IMR-90 (cell line): Measurements from ENCODE around the gene MLANA. TPM values are rescaled to one million over a fixed set of nuclear protein-coding genes. Genes with fewer than 3 reads are reported as not detected.

Source experiments
- ATAC-seq: fragments of 200-7000 bp; cut with Tn5 transposase; 2 replicates; pipeline ENCODE4 v1.9.1; 2020; ENCODE audit warnings: low read depth, mild to moderate bottlenecking, moderate library complexity
- BruUV-seq: library from RNA; stranded (reverse); fragments of 400-500 nt; replicated peaks from 2 replicates; lab custom pipeline; 2021; lab: Mats Ljungman, UMichigan
- CTCF ChIA-PET: fragments of 300-600 bp; formaldehyde crosslinking; extraction: SDS; loops from one replicate; lab custom pipeline; 2021; ENCODE audit warnings: antibody characterized with exemption; lab: Yijun Ruan, JAX
- POLR2A ChIA-PET: fragments of 300-600 bp; sonication (Branson Sonifier 250); formaldehyde crosslinking; loops from one replicate; lab custom pipeline; 2022; ENCODE audit warnings: antibody characterized with exemption; ENCODE audit not compliant: unreplicated experiment; lab: Charles Lee
- DNase-seq: peaks from one replicate; pipeline ENCODE4 v3.0.0; 2013
- H2AFZ ChIP-seq: replicated peaks from 2 replicates; pipeline ENCODE3; 2013; ENCODE audit warnings: low read length, mild to moderate bottlenecking; ENCODE audit not compliant: poor library complexity
- H2AK5ac ChIP-seq: 2 replicates; pipeline ENCODE4 v1.6.1; 2013; ENCODE audit warnings: low read depth, low read length, inconsistent platforms
- H2AK9ac ChIP-seq: replicated peaks from 2 replicates; pipeline ENCODE3; 2013; ENCODE audit warnings: mild to moderate bottlenecking, low read depth, low read length, moderate library complexity; ENCODE audit not compliant: poor library complexity
- H2BK120ac ChIP-seq: 2 replicates; pipeline ENCODE4 v1.6.1; 2013; ENCODE audit warnings: low read depth, low read length, inconsistent platforms
- H2BK15ac ChIP-seq: 3 replicates; pipeline ENCODE4 v1.6.1; 2013; ENCODE audit warnings: low read depth, low read length, inconsistent platforms
- H2BK20ac ChIP-seq: 2 replicates; pipeline ENCODE4 v1.6.1; 2013; ENCODE audit warnings: low read depth, mild to moderate bottlenecking, inconsistent platforms, low read length, moderate library complexity
- H2BK5ac ChIP-seq: 2 replicates; pipeline ENCODE4 v1.6.1; 2013; ENCODE audit warnings: mild to moderate bottlenecking, low read depth, low read length, inconsistent platforms; ENCODE audit not compliant: poor library complexity, severe bottlenecking
- H3K14ac ChIP-seq: replicated peaks from 2 replicates; pipeline ENCODE4 v1.6.1; 2013; ENCODE audit warnings: low read depth, low read length, inconsistent platforms
- H3K18ac ChIP-seq: 2 replicates; pipeline ENCODE4 v1.6.1; 2013; ENCODE audit warnings: low read depth, low read length, control low read depth
- H3K23ac ChIP-seq: 2 replicates; pipeline ENCODE4 v1.6.1; 2013; ENCODE audit warnings: low read depth, low read length, inconsistent platforms
- H3K27ac ChIP-seq: 2 replicates; pipeline ENCODE4 v1.5.1; 2013; ENCODE audit warnings: mild to moderate bottlenecking, control low read depth, low read length; ENCODE audit not compliant: insufficient read depth
- H3K27me3 ChIP-seq: 2 replicates; pipeline ENCODE4 v1.6.1; 2013; ENCODE audit warnings: low read length; ENCODE audit not compliant: control insufficient read depth, insufficient read depth
- H3K36me3 ChIP-seq: 2 replicates; pipeline ENCODE4 v1.6.1; 2013; ENCODE audit warnings: low read length, mixed read lengths; ENCODE audit not compliant: control insufficient read depth, insufficient read depth
- H3K4ac ChIP-seq: 2 replicates; pipeline ENCODE4 v1.6.1; 2013; ENCODE audit warnings: low read depth, low read length, inconsistent platforms
- H3K4me1 ChIP-seq: 2 replicates; pipeline ENCODE4 v1.6.1; 2013; ENCODE audit warnings: low read length, mixed read lengths; ENCODE audit not compliant: control insufficient read depth, insufficient read depth
- H3K4me2 ChIP-seq: 2 replicates; pipeline ENCODE4 v1.6.1; 2013; ENCODE audit warnings: low read depth, mild to moderate bottlenecking, control low read depth, low read length, moderate library complexity
- H3K4me3 ChIP-seq: 2 replicates; pipeline ENCODE4 v1.5.1; 2013; ENCODE audit warnings: low read depth, mild to moderate bottlenecking, control low read depth, low read length, moderate library complexity; ENCODE audit not compliant: insufficient read depth
- H3K56ac ChIP-seq: 2 replicates; pipeline ENCODE4 v1.6.1; 2013; ENCODE audit warnings: low read length, inconsistent platforms; ENCODE audit not compliant: insufficient read depth; ENCODE audit errors: extremely low read depth
- H3K79me1 ChIP-seq, 2 experiments: 2 replicates each; pipeline ENCODE4 v1.6.1; 2013; ENCODE audit warnings: low read length in 2 of 2, inconsistent platforms in 1 of 2, low read depth in 1 of 2
- H3K9ac ChIP-seq: 2 replicates; pipeline ENCODE4 v1.6.1; 2013; ENCODE audit warnings: low read depth, low read length, control low read depth
- H3K9me1 ChIP-seq: 2 replicates; pipeline ENCODE4 v1.6.1; 2013; ENCODE audit warnings: low read length, inconsistent platforms; ENCODE audit not compliant: insufficient read depth
- H3K9me3 ChIP-seq: 2 replicates; pipeline ENCODE4 v1.6.1; 2013; ENCODE audit warnings: low read length; ENCODE audit not compliant: control insufficient read depth, insufficient read depth
- H4K20me1 ChIP-seq: 2 replicates; pipeline ENCODE4 v1.6.1; 2013; ENCODE audit warnings: low read length, inconsistent platforms; ENCODE audit not compliant: insufficient read depth
- H4K5ac ChIP-seq: 2 replicates; pipeline ENCODE4 v1.6.1; 2013; ENCODE audit warnings: mild to moderate bottlenecking, low read depth, low read length, control low read depth
- H4K8ac ChIP-seq, 2 experiments: 2 replicates each; pipeline ENCODE4 v1.6.1; 2013; ENCODE audit warnings: low read depth in 2 of 2, low read length in 2 of 2, control low read depth in 1 of 2, inconsistent platforms in 1 of 2
- H4K91ac ChIP-seq: 2 replicates; pipeline ENCODE4 v1.6.1; 2013; ENCODE audit warnings: low read depth, low read length, inconsistent platforms; ENCODE audit not compliant: insufficient read depth
- CEBPB ChIP-seq: IDR thresholded peaks from 2 replicates; pipeline ENCODE4 v1.6.1; 2012; ENCODE audit warnings: low read depth, low read length, improper control_type of control experiment
- MAZ ChIP-seq: IDR thresholded peaks from 2 replicates; pipeline ENCODE4 v1.6.1; 2012; ENCODE audit warnings: low read depth, mild to moderate bottlenecking, low read length, improper control_type of control experiment, moderate library complexity, borderline replicate concordance
- WGBS, 2 experiments: methylation state at CpG; one replicate each; pipeline versions ENCODE4 v1.1.5 to v1.1.7; 2013; ENCODE audit warnings: missing lambda C conversion rate in 2 of 2; ENCODE audit not compliant: insufficient read length in 1 of 2; ENCODE audit errors: extremely low coverage in 2 of 2; 5-methylcytosine and 5-hydroxymethylcytosine counted together
- dilution Hi-C: fragments of 300-500 bp; cut with HindIII; formaldehyde crosslinking; loops from one replicate; pipeline ENCODE4 v1.14.3; 2018; ENCODE audit warnings: low sequenced_read_pairs; ENCODE audit not compliant: unreplicated experiment
- in situ Hi-C: fragments of 300-500 bp; cut with MboI; formaldehyde crosslinking; loops from 3 replicates; pipeline ENCODE4 v1.14.3; 2019; ENCODE audit warnings: low sequenced_read_pairs, inconsistent platforms, mixed read lengths
- intact Hi-C: fragments of 100-400 bp; cut with micrococcal nuclease; formaldehyde crosslinking; loops from 2 replicates; pipeline ENCODE4 v1.10.0; 2022
- polyA plus RNA-seq, 3 experiments: library from polyadenylated mRNA; depleted of rRNA; stranded (reverse); fragments of >200 nt; gene quantifications; 2 replicates each; pipeline ENCODE4 v1.2.3, GENCODE V29; 2012; ENCODE audit warnings: low replicate concordance in 1 of 3
- total RNA-seq: library from RNA; depleted of rRNA; stranded (reverse); fragments of >200 nt; gene quantifications from 2 replicates; pipeline ENCODE4 v1.2.3, GENCODE V29; 2012
- TF ChIP-seq, protein P1 (sequence below): fragments of 150-350 bp; IDR thresholded peaks from 2 replicates; pipeline ENCODE4 v1.6.1; 2017; ENCODE audit warnings: mild to moderate bottlenecking, antibody characterized with exemption, low read length, low read depth

MLANA gene
- total and polyA plus RNA-seq, 2 of the 4 experiments (the other 2 are of a cell fraction): not detected

DNA sequence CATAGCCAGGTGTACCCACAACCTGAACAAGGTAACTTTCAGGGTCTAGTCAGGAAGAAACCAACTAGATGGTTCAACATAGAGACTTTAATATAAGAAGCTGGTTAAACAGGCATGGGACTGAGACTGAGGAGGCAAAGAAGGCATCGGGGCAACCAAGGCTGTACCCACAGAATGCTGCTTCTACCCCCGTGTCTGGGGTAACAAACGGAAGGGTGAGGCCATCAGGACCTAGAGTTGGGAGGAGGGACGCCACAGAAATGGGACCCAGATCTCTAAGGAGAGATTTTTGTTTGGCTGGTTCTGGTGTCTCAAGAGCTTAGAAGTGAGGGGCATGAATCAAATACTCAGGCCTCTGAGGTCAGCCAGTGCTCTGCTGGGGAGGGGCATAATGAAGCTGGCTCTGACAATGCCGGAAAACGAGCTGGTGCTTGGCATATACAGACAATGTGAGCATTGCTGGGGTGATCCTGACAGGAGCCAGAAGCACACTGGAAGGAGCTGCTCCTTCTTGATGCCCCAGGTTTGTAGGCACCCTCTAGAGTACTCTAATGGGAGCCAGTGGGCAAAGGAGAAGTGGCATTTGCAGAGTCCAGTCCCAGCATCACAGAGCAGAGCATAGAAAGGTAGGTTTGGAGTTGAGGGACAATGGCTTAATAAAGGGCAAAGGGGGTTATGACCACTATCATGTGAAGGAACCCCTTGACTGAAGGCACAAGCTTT lies 3.7 kb downstream of the MLANA start:
- ATAC-seq: no peak

More for the DNA sequence above, 3.7 kb downstream of the MLANA start:
- no peak overlapping the region for H3K18ac ChIP-seq
- H3K4me1 ChIP-seq: no peaks in the 10 kb centered on the region
- H4K91ac ChIP-seq: no peak overlapping the region
- no peak overlapping the region for H3K4ac ChIP-seq
- 76% methylated on average over 4 of the region's 6 CpGs; no CpG with 5 or more reads in 1 of the 2 experiments for WGBS, 2 experiments
- H4K20me1 ChIP-seq: no peaks in the 10 kb centered on the region
- H4K5ac ChIP-seq: no peak overlapping the region
- no peak overlapping the region for H2AK9ac ChIP-seq
- dilution Hi-C loops: no loop called here
- H4K8ac ChIP-seq: no peak overlapping the region
- no peak overlapping the region for H3K56ac ChIP-seq
- no peak overlapping the region for H2BK15ac ChIP-seq
- TF ChIP-seq MAZ (no peak), CEBPB (no peak)
- TF ChIP-seq, protein P1, sequence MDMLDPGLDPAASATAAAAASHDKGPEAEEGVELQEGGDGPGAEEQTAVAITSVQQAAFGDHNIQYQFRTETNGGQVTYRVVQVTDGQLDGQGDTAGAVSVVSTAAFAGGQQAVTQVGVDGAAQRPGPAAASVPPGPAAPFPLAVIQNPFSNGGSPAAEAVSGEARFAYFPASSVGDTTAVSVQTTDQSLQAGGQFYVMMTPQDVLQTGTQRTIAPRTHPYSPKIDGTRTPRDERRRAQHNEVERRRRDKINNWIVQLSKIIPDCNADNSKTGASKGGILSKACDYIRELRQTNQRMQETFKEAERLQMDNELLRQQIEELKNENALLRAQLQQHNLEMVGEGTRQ: no peak
- no peak overlapping the region for H3K23ac ChIP-seq
- H2AK5ac ChIP-seq: no peak overlapping the region
- no peak overlapping the region for H2BK5ac ChIP-seq
- H2AFZ ChIP-seq: no peak overlapping the region
- H3K79me1 ChIP-seq: no peaks in the 10 kb centered on the region
- H3K27me3 ChIP-seq: peaks cover 4% of the 10 kb centered on the region; the same call in 1 of the 2 replicates
- no peak for DNase-seq
- H3K4me3 ChIP-seq: no peak overlapping the region
- no peak overlapping the region for H2BK20ac ChIP-seq
- H3K14ac ChIP-seq: no peak overlapping the region
- no peak overlapping the region for H3K4me2 ChIP-seq
- no peak overlapping the region for H3K27ac ChIP-seq
- ChIA-PET CTCF (interaction anchor here (1.3 kb wide), 1 partner anchor 9 kb away, joined by 3 read pairs; no protein-coding TSS in a partner anchor), POLR2A (no interaction called here)
- BruUV-seq: no TSS peak
- in situ Hi-C loops: no loop called here
- intact Hi-C loops: no loop called here
- no peaks in the 10 kb centered on the region for H3K9me3 ChIP-seq
- peaks cover 6% of the 10 kb centered on the region; the same call in 1 of the 2 replicates for H3K9me1 ChIP-seq
- H3K36me3 ChIP-seq: no peaks in the 10 kb centered on the region
- H3K9ac ChIP-seq: no peak overlapping the region
- H2BK120ac ChIP-seq: no peak overlapping the region
